Activated naive CD4-positive, alpha-beta T cell treated with anti-CD3 and anti-CD28 coated beads, Interleukin-2, amount 50 U/mL, for 72 hours (primary cell): Measurements from ENCODE around the gene CITED4. TPM values are rescaled to one million over a fixed set of nuclear protein-coding genes. Genes with fewer than 3 reads are reported as not detected.

Source experiments
- ATAC-seq, 2 donors: fragments of 150-1000 bp; cut with Tn5 transposase; 2 replicates each; pipeline ENCODE4 v1.10.0; 2021; ENCODE audit warnings: mild to moderate bottlenecking in 2 of 2, moderate library complexity in 2 of 2
- DNase-seq, 2 donors: peaks; one replicate each; pipeline ENCODE4 v3.0.0; 2021 to 2022; ENCODE audit warnings: low spot score in 2 of 2
- H3K27ac Mint-ChIP-seq, 2 donors: one replicate each; pipeline ENCODE4 v1.8.0; 2022; ENCODE audit warnings: mild to moderate bottlenecking in 2 of 2, mixed read lengths in 2 of 2
- H3K36me3 Mint-ChIP-seq, 2 donors: one replicate each; pipeline ENCODE4 v1.8.0; 2022; ENCODE audit warnings: mixed read lengths in 2 of 2
- H3K9me3 Mint-ChIP-seq, 2 donors: one replicate each; pipeline ENCODE4 v1.8.0; 2022; ENCODE audit warnings: mixed read lengths in 2 of 2
- total RNA-seq, 2 donors: library from RNA; stranded (reverse); gene quantifications; one replicate each; pipeline ENCODE4 v1.2.3, GENCODE V29; 2022

The CITED4 gene
- total RNA-seq, 2 donors from 2014 or later: 1.4 to 4.4 TPM

GRCh38 chr1:40893946-40894345 is 31.8 kb upstream of the CITED4 start:
- H3K27ac Mint-ChIP-seq: no peak overlapping the region
- peaks cover 17 to 23% of the 10 kb centered on the region in 2 donors for H3K36me3 Mint-ChIP-seq
- ATAC-seq (no peak), DNase-seq (no peak)
- H3K9me3 Mint-ChIP-seq: peaks cover 14 to 17% of the 10 kb centered on the region in 2 donors

- H3K9me3 Mint-ChIP-seq: peaks cover 14 to 17% of the 10 kb centered on the region in 2 donors
- ATAC-seq (no peak), DNase-seq (no peak)
- H3K36me3 Mint-ChIP-seq: peaks cover 17 to 23% of the 10 kb centered on the region in 2 donors
- no peak overlapping the region for H3K27ac Mint-ChIP-seq
Observed at GRCh38 chr1:40892354-40892753, 30.2 kb upstream of the CITED4 start.

GRCh38 chr1:40890771-40891170 is 28.6 kb upstream of the CITED4 start:
- H3K36me3 Mint-ChIP-seq: peaks cover 17 to 23% of the 10 kb centered on the region in 2 donors
- ATAC-seq (no peak), DNase-seq (no peak)
- peaks cover 14 to 17% of the 10 kb centered on the region in 2 donors for H3K9me3 Mint-ChIP-seq
- H3K27ac Mint-ChIP-seq: no peak overlapping the region

DNA sequence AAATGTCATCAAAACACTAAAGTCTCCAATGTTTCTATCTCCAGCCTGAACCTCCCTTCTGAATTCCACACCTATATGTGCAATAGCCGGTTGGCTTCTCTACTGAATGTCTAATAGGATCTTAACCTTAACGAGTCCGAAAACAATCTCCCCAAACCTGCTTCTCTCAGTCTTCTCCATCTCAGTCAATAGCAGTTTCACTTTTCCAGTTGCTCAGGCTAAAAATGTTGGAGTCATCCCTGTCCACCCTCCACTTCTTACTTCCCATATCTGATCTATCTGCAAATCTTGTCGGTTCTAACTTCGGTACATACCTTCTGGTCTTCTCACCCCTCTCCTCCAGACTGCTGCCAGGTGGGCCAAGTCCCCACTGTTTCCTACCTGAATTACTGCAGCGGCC is 25.5 kb upstream of the CITED4 start:
- ATAC-seq (no peak), DNase-seq (no peak)
- H3K36me3 Mint-ChIP-seq: peaks cover 0 to 6% of the 10 kb centered on the region in 2 donors
- H3K27ac Mint-ChIP-seq: no peak overlapping the region
- no peaks in the 10 kb centered on the region for H3K9me3 Mint-ChIP-seq

DNA sequence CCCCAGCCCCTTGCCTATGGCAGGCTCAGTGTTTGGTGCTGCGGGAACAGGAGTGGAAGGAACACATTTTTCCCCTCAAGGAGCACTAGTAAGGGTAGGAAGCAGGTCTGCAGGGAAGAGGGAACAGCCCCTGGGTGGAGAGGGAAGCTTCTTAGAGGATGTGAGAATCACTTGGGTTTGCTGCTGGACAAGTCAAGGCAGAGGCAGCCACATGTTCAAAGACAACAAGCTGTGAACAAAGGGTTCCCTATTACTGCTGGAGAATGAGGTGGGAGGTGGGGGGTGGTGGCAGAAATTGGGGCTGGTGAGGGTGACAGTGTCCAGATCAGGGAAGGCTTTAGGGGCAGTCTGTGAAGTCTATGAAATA is 24.8 kb upstream of the CITED4 start:
- DNase-seq: no peak
- no peak overlapping the region for H3K27ac Mint-ChIP-seq
- ATAC-seq: no peak
- no peaks in the 10 kb centered on the region for H3K9me3 Mint-ChIP-seq
- peaks cover 0 to 6% of the 10 kb centered on the region in 2 donors for H3K36me3 Mint-ChIP-seq

- no peaks in the 10 kb centered on the region for H3K9me3 Mint-ChIP-seq
- no peak overlapping the region for H3K27ac Mint-ChIP-seq
- no peak for DNase-seq
- ATAC-seq: no peak
- peaks cover 0 to 6% of the 10 kb centered on the region in 2 donors for H3K36me3 Mint-ChIP-seq
Observed at GRCh38 chr1:40886318-40887011, 24.3 kb upstream of the CITED4 start.

DNA sequence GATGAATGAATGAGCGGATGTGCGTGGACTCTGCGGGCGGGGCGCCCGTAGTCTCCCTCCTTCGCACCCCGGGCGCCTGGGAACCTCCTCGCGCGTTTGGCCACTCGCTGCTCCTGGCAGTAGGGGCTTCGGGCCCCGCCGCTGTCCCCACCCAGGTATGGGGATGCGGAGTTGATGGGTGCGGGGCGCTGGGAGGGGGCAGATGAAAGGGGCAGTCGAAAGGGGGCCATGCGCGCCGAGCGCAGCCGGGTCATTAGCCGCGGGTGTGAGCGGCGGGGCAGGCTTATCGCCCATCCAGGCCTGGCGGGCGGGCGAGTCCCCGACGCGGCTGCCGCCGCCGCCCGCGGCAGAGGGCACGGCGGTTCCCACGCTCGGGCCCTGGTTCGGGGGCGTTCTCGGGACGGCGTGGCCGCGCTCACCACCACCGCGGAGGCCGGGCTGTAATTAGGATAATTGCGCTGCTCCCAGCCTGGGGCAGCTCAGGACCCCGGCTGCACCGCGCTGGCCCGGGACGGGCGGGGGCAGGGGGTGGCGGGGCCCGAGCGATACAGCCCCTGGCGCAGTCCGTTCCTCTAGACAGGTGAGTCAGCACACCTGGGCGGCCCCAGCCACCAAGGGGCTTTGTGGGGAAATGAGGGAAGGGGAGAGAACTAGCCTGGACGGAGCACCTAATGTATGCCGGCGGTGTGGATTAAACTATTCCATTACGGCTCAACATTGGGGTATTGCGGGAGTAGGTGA is 22.1 kb upstream of the CITED4 start:
- Mint-ChIP-seq H3K36me3 (peaks cover 0 to 6% of the 10 kb centered on the region in 2 donors), H3K27ac (no peak overlapping the region), H3K9me3 (no peaks in the 10 kb centered on the region)
- no peak for DNase-seq
- no peak for ATAC-seq

DNA sequence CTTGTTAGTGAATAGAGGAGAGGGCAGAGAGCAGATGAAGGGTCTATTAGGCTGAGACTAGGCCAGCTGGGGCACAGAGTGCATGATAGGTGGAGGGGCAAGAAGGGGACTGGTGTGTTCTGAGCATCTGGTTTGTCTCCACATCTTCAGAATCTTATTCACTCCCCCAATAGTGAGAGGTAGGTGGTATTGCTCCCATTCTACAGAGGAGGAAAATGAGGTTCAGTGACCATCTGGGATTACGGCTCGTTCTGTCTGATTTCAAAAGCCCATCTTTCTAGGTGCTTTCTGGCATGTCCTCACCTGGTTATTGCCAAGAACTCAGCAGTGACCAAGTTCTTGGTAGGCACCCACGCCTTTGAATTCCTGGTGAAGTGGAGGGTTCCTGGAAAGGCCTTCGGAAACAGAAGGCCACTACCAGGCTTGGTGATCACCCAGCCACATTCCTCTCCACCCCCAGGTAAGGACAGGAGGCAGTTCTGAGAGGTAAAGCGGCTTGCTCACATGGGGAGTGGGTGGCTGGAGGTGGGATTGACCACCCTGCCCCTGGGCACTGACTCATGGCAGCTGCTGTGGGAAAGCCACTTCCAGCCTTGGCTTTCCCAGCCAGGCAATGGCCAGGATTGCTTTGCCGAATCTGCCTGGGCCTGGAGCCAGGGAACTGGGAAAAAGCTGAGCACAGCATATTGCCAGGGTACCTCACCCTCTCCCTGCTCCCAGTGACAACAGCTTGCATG is 18.8 kb upstream of the CITED4 start:
- Mint-ChIP-seq H3K36me3 (peaks cover 3 to 20% of the 10 kb centered on the region in 2 donors), H3K27ac (no peak overlapping the region), H3K9me3 (peaks cover 1 to 4% of the 10 kb centered on the region in 2 donors)
- no peak for DNase-seq
- no peak for ATAC-seq

DNA sequence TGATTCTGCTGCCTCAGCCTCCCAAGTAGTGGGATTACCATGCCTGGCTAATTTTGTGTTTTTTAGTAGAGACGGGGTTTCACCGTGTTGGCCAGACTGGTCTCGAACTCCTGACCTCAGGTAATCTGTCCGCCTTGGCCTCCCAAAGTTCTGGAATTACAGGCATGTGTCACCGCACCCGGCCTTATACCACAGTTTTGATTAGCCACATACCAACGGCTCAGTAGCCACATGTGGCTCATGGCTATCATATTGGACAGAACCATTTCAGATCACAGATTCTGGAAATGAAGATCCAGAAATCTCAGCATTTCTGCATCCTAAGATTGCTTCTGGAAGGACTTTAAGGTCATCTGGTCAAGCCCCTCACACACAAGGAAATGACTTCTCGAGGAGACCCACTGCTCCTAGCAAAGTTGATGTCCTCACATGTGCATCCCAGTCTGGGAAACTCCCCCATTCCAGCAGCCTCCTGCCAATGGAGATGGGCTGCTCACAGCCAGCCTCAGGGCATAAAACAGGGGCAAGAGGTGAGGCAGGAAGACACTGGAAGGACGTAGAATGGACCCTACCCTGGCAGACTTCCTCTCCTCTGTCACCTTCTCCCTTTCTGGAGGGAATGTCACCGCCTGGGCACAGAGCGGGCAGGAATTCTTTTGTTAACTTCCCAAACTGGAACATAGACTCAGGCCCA is 17.5 kb upstream of the CITED4 start:
- Mint-ChIP-seq H3K9me3 (peaks cover 8 to 9% of the 10 kb centered on the region in 2 donors), H3K27ac (no peak overlapping the region), H3K36me3 (peaks cover 8 to 31% of the 10 kb centered on the region in 2 donors)
- no peak for DNase-seq
- no peak for ATAC-seq

GRCh38 chr1:40878906-40879305 is 16.7 kb upstream of the CITED4 start:
- Mint-ChIP-seq H3K36me3 (peaks cover 8 to 29% of the 10 kb centered on the region in 2 donors), H3K9me3 (peaks cover 8 to 9% of the 10 kb centered on the region in 2 donors), H3K27ac (no peak overlapping the region)
- DNase-seq (no peak), ATAC-seq (no peak)

DNA sequence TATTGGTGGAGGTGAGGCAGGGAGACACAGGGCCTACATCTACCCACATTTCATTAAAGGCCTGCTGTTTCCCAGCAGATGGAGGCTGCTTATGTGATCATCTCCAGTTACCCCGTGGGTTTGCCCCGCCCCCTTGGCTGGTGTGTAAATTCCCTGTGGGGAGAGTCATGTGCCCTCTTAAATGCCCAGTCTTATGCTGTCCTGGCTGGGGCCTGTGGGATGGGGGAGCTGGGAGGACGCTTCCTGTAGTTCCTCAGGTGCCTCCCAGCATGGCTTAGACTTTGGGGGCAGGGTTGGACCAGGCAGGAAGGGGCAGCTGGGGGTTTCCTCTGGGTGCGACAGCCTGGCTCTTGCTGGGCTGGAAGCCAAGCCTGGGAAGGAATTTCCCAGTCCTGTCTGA is 15.5 kb upstream of the CITED4 start:
- H3K27ac Mint-ChIP-seq: peak overlapping the region in 1 of 2 donors; percentile 70
- ATAC-seq: no peak

GRCh38 chr1:40876891-40877290 is 14.7 kb upstream of the CITED4 start:
- Mint-ChIP-seq H3K27ac (peak overlapping the region in 1 of 2 donors; percentile 70), H3K36me3 (peaks cover 8 to 25% of the 10 kb centered on the region in 2 donors), H3K9me3 (peaks cover 8 to 9% of the 10 kb centered on the region in 2 donors)
- ATAC-seq: no peak
- no peak for DNase-seq

More for the DNA sequence above, 15.5 kb upstream of the CITED4 start:
- Mint-ChIP-seq H3K36me3 (peaks cover 8 to 25% of the 10 kb centered on the region in 2 donors), H3K9me3 (peaks cover 8 to 9% of the 10 kb centered on the region in 2 donors)
- no peak for DNase-seq

DNA sequence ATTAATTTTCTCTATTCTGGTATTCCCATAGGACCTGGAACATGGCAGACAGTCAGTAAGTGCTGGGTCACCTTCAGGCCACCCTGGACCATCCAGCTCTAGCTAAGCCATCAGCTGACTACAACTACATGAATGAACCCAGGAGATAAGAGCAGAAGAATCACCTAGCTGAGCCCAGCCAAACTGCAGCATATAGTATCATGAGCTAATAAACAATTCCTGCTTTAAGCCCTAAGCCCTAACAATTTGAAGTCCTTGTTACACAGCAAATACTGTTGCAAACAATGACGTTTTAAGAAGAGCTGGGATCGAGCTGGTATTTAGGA is 14.2 kb upstream of the CITED4 start:
- no peak for DNase-seq
- no peak for ATAC-seq
- Mint-ChIP-seq H3K9me3 (peaks cover 8 to 9% of the 10 kb centered on the region in 2 donors), H3K36me3 (peaks cover 8 to 25% of the 10 kb centered on the region in 2 donors), H3K27ac (peak overlapping the region in 1 of 2 donors; percentile 70)

- Mint-ChIP-seq H3K27ac (no peak overlapping the region), H3K36me3 (peaks cover 8 to 25% of the 10 kb centered on the region in 2 donors), H3K9me3 (peaks cover 8 to 15% of the 10 kb centered on the region in 2 donors)
- DNase-seq (no peak), ATAC-seq (no peak)
Observed at GRCh38 chr1:40873863-40874472, 11.8 kb upstream of the CITED4 start.

DNA sequence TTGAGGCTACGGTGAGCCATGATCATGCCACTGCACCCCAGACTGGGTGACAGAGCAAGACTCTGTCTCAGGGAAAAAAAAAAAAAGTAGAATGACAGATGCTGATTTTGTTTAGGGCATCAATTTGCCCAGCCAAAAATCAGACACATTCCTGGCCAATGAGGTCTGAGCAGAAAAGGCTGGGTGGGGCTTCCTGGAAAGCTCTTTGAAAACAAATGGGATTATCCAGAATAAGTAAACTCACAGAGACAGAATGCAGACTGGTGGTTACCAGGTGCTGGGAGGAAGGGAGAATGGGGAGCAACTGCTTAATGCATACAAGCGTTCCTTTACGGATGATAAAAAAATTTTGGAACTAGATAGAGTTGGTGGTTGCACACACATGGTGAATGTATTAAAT is 10.1 kb upstream of the CITED4 start:
- H3K36me3 Mint-ChIP-seq: peaks cover 8 to 24% of the 10 kb centered on the region in 2 donors
- DNase-seq (no peak), ATAC-seq (no peak)
- peaks cover 8 to 15% of the 10 kb centered on the region in 2 donors for H3K9me3 Mint-ChIP-seq
- H3K27ac Mint-ChIP-seq: no peak overlapping the region

DNA sequence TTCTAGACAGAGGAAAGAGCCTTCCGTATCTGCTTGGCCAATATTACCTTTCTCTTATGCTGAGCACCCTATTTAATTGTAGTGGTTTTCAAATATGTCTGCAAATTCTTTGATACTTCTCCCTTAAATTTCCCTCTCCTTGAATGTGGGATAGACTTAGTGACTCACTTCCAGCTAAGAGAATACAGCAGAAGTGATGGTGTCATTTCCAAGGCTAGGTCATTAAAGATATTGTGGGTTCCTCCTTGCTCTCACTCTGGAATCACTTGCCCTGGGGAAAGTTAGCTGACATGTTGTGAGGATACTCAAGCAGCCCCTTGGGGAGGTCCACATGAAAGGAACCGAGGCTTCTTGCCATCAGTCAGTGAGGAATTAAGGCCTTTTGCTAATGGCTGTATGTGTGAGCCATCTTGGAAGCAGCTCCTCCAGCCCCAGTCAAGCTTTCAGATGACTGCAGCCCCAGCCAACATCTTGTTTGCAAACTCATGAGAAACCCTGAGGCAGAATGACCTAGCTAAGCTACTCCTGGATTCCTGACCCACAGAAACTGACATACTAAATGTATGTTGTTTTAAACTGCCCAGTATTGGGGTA is 8.1 kb upstream of the CITED4 start:
- peaks cover 0 to 10% of the 10 kb centered on the region in 2 donors for H3K9me3 Mint-ChIP-seq
- ATAC-seq (no peak), DNase-seq (no peak)
- peak overlapping the region in 1 of 2 donors; percentile 19 for H3K27ac Mint-ChIP-seq
- H3K36me3 Mint-ChIP-seq: peaks cover 0 to 3% of the 10 kb centered on the region in 2 donors
